K562 treated with DMSO at 1 percent for 48 hours (cell line): Measurements from ENCODE around the gene CXADR. TPM values are rescaled to one million over a fixed set of nuclear protein-coding genes. Genes with fewer than 3 reads are reported as not detected.

ENCODE experiments used
- total RNA-seq: library from RNA; unstranded; fragments of 300-600 nt; gene quantifications from 2 replicates; pipeline ENCODE4 v1.2.3, GENCODE V29; 2022; ENCODE audit warnings: low replicate concordance; ENCODE audit errors: extremely low read depth

The CXADR gene
- not detected in 2 replicates for total RNA-seq

GRCh38 chr21:17512253-17513213, at the start of gene CXADR:
Gene CXADR (plus strand): TSS chr21:17513043. CDS start chr21:17513130, 87 bp downstream.

GRCh38 chr21:17612565-17613241, 99.9 kb downstream of the CXADR start, which contains the start of gene BTG3:
Gene BTG3 (minus strand): TSS chr21:17612901. CDS start chr21:17609144, 3,757 bp downstream.

Other genes starting within 250 kb of the CXADR start
- gene BTG3, start 99.9 kb downstream of the CXADR start, total RNA-seq, result not detected in 2 replicates